Neural progenitor cell (in vitro differentiated cells): Measurements from ENCODE around the gene TNFRSF1B. TPM values are rescaled to one million over a fixed set of nuclear protein-coding genes. Genes with fewer than 3 reads are reported as not detected.

ENCODE experiments used
- DNase-seq: peaks from one replicate; pipeline ENCODE4 v3.0.0-alpha.2; 2016; ENCODE audit warnings: low spot score
- H2AFZ ChIP-seq: fragments of 200-600 bp; sonication (generic); replicated peaks from 2 replicates; pipeline ENCODE4 v1.6.1; 2016; ENCODE audit warnings: antibody characterized with exemption
- H3F3A ChIP-seq: fragments of 200-600 bp; sonication (generic); 2 replicates; pipeline ENCODE4 v1.6.1; 2016; ENCODE audit warnings: antibody characterized with exemption, low read depth
- H3K27ac ChIP-seq: fragments of 200-600 bp; sonication (generic); 2 replicates; pipeline ENCODE4 v1.5.1; 2016; ENCODE audit warnings: mild to moderate bottlenecking
- H3K27me3 ChIP-seq: fragments of 200-600 bp; sonication (generic); 2 replicates; pipeline ENCODE4 v1.6.1; 2016; ENCODE audit warnings: mild to moderate bottlenecking, moderate library complexity
- H3K36me3 ChIP-seq: fragments of 200-600 bp; sonication (generic); 2 replicates; pipeline ENCODE4 v1.5.1; 2016
- H3K4me1 ChIP-seq: fragments of 200-600 bp; sonication (generic); 2 replicates; pipeline ENCODE4 v1.6.1; 2016; ENCODE audit warnings: mixed run types
- H3K4me2 ChIP-seq: fragments of 200-600 bp; sonication (generic); 2 replicates; pipeline ENCODE4 v1.6.1; 2016
- H3K4me3 ChIP-seq: fragments of 200-600 bp; sonication (generic); 2 replicates; pipeline ENCODE4 v1.5.1; 2016
- H3K79me2 ChIP-seq: fragments of 200-600 bp; sonication (generic); 2 replicates; pipeline ENCODE4 v1.6.1; 2016; ENCODE audit warnings: low read depth
- H3K9ac ChIP-seq: fragments of 200-600 bp; sonication (generic); 2 replicates; pipeline ENCODE4 v1.6.1; 2016
- H3K9me3 ChIP-seq: fragments of 200-600 bp; sonication (generic); 2 replicates; pipeline ENCODE4 v1.5.1; 2016; ENCODE audit warnings: low read depth
- H4K20me1 ChIP-seq: fragments of 200-600 bp; sonication (generic); 2 replicates; pipeline ENCODE4 v1.6.1; 2016; ENCODE audit warnings: low read depth
- H3K27ac Mint-ChIP-seq: 3 replicates; pipeline ENCODE4 v1.8.0; 2021; ENCODE audit warnings: mixed read lengths
- H3K27me3 Mint-ChIP-seq: 2 replicates; pipeline ENCODE4 v1.8.0; 2022; ENCODE audit warnings: low read depth, mild to moderate bottlenecking, inconsistent platforms, moderate library complexity, mixed read lengths; ENCODE audit not compliant: insufficient read depth
- H3K36me3 Mint-ChIP-seq: 3 replicates; pipeline ENCODE4 v1.8.0; 2021; ENCODE audit warnings: mixed read lengths
- H3K4me1 Mint-ChIP-seq: 3 replicates; pipeline ENCODE4 v1.8.0; 2021; ENCODE audit warnings: mixed read lengths
- H3K4me3 Mint-ChIP-seq: 3 replicates; pipeline ENCODE4 v1.8.0; 2021; ENCODE audit warnings: mild to moderate bottlenecking, moderate library complexity, mixed read lengths
- H3K9me3 Mint-ChIP-seq: 3 replicates; pipeline ENCODE4 v1.8.0; 2020; ENCODE audit warnings: mixed read lengths
- EZH2 ChIP-seq: fragments of 200-600 bp; sonication (generic); IDR thresholded peaks from 2 replicates; pipeline ENCODE4 v1.6.1; 2017; ENCODE audit warnings: antibody characterized with exemption, mild to moderate bottlenecking, moderate library complexity
- EZH2phosphoT487 ChIP-seq: fragments of 200-600 bp; sonication (generic); IDR thresholded peaks from 2 replicates; pipeline ENCODE4 v1.6.1; 2017; ENCODE audit warnings: antibody characterized with exemption
- total RNA-seq: library from RNA; depleted of rRNA; stranded (reverse); fragments of >200 nt; gene quantifications from 2 replicates; pipeline ENCODE4 v1.2.3, GENCODE V29; 2015; ENCODE audit warnings: low replicate concordance
- TF ChIP-seq, protein P1 (sequence below): fragments of 200-600 bp; sonication (generic); IDR thresholded peaks from 2 replicates; pipeline ENCODE4 v1.5.1; 2017; ENCODE audit warnings: antibody characterized with exemption, mild to moderate bottlenecking

Gene TNFRSF1B
- total RNA-seq, 1 donor from 2014 or later = 0.04 TPM

DNA sequence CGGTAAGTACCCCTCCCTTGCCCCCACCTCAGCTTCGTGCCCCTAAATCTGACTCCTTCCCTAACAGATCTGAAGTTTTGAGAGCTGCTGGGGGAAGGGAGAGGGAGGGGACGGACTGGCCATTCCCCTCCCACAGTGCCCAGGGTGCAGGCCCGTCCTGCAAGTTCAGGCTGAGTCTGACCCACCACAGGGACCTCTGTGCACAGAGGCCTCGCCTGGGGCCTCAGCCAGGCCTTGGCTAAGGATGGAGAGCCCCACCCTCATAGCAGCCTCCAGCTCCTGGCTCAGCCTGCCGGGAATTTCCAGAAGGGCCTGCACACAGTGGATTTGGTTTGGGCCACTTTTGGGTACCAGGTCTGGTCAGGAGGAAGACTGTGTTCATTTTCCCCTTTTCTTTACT is 31.2 kb upstream of the TNFRSF1B start:
- Histone ChIP-seq H3F3A (no peaks in the 10 kb centered on the region), H3K79me2 (no peaks in the 10 kb centered on the region), H3K36me3 (no peaks in the 10 kb centered on the region), H3K4me3 (no peak overlapping the region), H3K4me1 (no peaks in the 10 kb centered on the region), H3K4me2 (no peak overlapping the region), H3K27ac (no peak overlapping the region), H4K20me1 (no peaks in the 10 kb centered on the region), H3K9ac (no peak overlapping the region), H3K27me3 (no peaks in the 10 kb centered on the region), H3K9me3 (no peaks in the 10 kb centered on the region), H2AFZ (no peak overlapping the region)
- no peak for TF ChIP-seq EZH2phosphoT487
- no peak for TF ChIP-seq EZH2
- TF ChIP-seq, protein P1, sequence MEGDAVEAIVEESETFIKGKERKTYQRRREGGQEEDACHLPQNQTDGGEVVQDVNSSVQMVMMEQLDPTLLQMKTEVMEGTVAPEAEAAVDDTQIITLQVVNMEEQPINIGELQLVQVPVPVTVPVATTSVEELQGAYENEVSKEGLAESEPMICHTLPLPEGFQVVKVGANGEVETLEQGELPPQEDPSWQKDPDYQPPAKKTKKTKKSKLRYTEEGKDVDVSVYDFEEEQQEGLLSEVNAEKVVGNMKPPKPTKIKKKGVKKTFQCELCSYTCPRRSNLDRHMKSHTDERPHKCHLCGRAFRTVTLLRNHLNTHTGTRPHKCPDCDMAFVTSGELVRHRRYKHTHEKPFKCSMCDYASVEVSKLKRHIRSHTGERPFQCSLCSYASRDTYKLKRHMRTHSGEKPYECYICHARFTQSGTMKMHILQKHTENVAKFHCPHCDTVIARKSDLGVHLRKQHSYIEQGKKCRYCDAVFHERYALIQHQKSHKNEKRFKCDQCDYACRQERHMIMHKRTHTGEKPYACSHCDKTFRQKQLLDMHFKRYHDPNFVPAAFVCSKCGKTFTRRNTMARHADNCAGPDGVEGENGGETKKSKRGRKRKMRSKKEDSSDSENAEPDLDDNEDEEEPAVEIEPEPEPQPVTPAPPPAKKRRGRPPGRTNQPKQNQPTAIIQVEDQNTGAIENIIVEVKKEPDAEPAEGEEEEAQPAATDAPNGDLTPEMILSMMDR = no peak
- Mint-ChIP-seq H3K4me1 (peaks cover 3% of the 10 kb centered on the region), H3K36me3 (no peaks in the 10 kb centered on the region), H3K9me3 (no peaks in the 10 kb centered on the region), H3K4me3 (no peak overlapping the region), H3K27me3 (peaks cover 2% of the 10 kb centered on the region), H3K27ac (no peak overlapping the region)
- DNase-seq = no peak

DNA sequence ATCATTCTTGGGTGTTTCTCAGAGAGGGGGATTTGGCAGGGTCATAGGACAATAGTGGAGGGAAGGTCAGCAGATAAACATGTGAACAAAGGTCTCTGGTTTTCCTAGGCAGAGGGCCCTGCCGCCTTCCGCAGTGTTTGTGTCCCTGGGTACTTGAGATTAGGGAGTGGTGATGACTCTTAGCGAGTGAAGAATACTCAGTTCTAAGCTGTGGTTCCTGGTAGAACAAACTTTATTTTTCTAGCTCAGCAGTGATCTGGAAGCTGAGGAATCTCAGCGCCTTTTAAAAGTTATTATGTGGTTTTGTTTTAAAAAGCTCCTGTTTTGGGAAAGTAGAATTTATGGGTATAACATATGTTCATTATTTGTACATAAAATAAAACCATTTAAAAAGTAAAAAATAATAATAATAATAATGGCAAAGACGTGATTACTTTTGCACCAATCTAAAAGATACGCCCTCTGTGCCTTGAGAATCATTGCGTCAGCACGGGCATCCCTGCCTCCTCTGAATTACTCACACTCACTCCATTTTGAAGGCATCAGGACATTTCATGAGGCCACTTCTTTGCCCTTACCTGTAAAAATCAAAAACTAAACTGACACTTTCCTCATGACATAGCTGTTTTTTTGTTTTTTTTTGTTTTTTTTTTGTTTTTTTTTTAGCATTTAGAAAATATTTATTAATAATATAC is 29.7 kb upstream of the TNFRSF1B start:
- Histone ChIP-seq H3K79me2 (no peaks in the 10 kb centered on the region), H3K27me3 (no peaks in the 10 kb centered on the region), H3K9ac (no peak overlapping the region), H2AFZ (no peak overlapping the region), H3K9me3 (no peaks in the 10 kb centered on the region), H3K4me2 (no peak overlapping the region), H3K27ac (no peak overlapping the region), H3F3A (no peaks in the 10 kb centered on the region), H3K4me1 (peaks cover 5% of the 10 kb centered on the region), H3K4me3 (no peak overlapping the region), H3K36me3 (no peaks in the 10 kb centered on the region), H4K20me1 (no peaks in the 10 kb centered on the region)
- no peaks in the 10 kb centered on the region for H3K9me3 Mint-ChIP-seq
- H3K36me3 Mint-ChIP-seq = no peaks in the 10 kb centered on the region
- TF ChIP-seq, protein P1 = no peak
- peaks cover 10% of the 10 kb centered on the region for H3K4me1 Mint-ChIP-seq
- peaks cover 2% of the 10 kb centered on the region for H3K27me3 Mint-ChIP-seq
- no peak overlapping the region for H3K4me3 Mint-ChIP-seq
- DNase-seq = no peak
- no peak overlapping the region for H3K27ac Mint-ChIP-seq

DNA sequence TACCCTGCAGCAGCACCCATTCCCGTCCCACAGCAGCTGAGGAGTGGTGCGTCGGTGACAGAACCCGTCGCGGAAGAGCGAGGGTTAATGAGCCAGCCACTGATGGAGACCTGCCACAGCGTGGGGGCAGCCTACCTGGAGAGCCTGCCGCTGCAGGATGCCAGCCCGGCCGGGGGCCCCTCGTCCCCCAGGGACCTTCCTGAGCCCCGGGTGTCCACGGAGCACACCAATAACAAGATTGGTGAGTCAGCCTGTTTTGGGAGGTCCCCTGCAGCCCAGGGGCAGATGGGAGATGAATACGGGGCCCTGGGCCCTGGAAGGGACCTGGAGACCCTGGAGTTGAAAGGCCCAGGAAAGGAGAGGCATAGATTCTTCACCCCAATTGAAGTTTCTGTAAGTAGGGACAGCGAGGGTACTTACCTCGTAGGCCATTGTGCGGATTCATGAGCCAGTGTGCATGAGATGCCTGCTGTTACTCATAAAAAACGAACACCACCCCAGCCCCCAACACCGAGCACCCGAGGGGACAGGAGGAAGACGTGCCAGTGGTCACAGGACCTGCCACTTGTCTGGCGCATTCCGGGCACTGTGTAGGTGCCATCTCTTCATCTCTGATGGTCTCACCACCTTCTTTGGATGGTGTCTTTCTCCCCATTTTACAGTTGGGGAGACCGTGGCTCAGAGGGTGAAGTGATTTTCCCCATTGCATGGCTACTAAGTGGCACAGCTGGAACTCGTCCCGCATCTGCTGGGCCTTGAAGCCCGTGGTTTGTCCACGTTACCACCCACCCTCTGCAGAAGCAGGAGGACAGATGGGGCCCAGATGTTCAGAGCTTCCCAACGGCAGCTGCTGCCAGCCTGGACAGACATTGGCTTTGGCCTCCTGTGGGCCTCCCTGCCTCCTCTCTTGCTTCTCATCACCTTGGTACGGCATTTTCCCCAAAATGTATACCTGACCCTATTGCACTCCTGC is 28.3 kb upstream of the TNFRSF1B start:
- Histone ChIP-seq H3K36me3 (no peaks in the 10 kb centered on the region), H3K9ac (no peak overlapping the region), H3K4me2 (no peak overlapping the region), H3K4me3 (no peak overlapping the region), H4K20me1 (no peaks in the 10 kb centered on the region), H3K27me3 (no peaks in the 10 kb centered on the region), H3K9me3 (no peaks in the 10 kb centered on the region), H3K27ac (no peak overlapping the region), H3K4me1 (peaks cover 5% of the 10 kb centered on the region), H3K79me2 (no peaks in the 10 kb centered on the region), H3F3A (no peaks in the 10 kb centered on the region), H2AFZ (peak overlapping the region; percentile 63)
- no peak overlapping the region for H3K27ac Mint-ChIP-seq
- peaks cover 16% of the 10 kb centered on the region for H3K4me1 Mint-ChIP-seq
- peaks cover 2% of the 10 kb centered on the region for H3K27me3 Mint-ChIP-seq
- no peak for DNase-seq
- H3K4me3 Mint-ChIP-seq = no peak overlapping the region
- TF ChIP-seq EZH2 (no peak), EZH2phosphoT487 (no peak)
- TF ChIP-seq, protein P1 = no peak
- H3K36me3 Mint-ChIP-seq = no peaks in the 10 kb centered on the region
- no peaks in the 10 kb centered on the region for H3K9me3 Mint-ChIP-seq
